Measurements from ENCODE around the gene RAMP1. TPM values are rescaled to one million over a fixed set of nuclear protein-coding genes. Genes with fewer than 3 reads are reported as not detected.

The RAMP1 gene
- total RNA-seq = not detected in 2 replicates

DNA sequence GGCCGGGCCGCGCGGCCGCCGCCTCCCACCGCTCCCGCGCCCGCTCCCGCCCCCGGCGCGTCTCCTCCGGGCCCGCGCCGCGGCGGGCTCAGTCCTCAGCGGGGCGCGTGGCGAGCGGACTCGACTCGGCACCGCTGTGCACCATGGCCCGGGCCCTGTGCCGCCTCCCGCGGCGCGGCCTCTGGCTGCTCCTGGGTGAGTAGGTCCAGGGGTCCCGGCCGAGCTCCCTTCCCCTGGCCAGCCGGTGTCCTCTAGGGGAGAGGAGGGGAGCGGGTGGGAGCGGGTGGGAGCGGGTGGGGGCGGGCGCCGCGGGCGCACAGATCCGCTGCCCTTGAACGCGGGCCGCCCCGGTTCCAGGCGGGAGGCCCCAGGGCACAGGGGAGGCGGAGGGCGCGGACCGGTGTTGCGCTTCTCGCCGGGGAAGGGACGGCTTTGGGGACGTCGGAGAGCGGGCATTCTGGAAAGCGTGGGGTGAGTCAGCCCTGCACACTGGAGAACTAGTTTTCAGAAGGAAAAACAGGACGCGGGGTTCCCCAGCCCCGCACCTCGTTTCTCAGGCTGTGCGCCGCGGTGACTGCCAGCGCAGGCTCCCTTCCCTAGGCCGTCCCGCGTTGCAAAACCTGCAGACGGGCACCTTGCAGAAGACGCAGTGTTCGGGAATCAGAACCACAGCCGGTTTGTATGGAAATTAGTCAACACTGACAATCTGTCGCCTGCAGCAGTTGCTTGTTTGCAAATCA, at the start of gene RAMP1:
Gene RAMP1, plus strand, starts transcription at position 91 of the 740 bp plus-strand sequence. Its CDS starts 53 bp downstream, at position 144.

Other genes starting within 250 kb of the RAMP1 start
- 159 and 170 TPM in 2 replicates for gene LRRFIP1, start 232.0 kb upstream of the RAMP1 start, total RNA-seq
- gene RBM44, start 60.8 kb upstream of the RAMP1 start, total RNA-seq = 0.10 and 0.20 TPM in 2 replicates
- gene UBE2F, start 107.4 kb downstream of the RAMP1 start, total RNA-seq = 42.4 and 54.9 TPM in 2 replicates
- 22.4 and 24.3 TPM in 2 replicates for gene SCLY, start 201.4 kb downstream of the RAMP1 start, total RNA-seq
- gene ESPNL, start 240.7 kb downstream of the RAMP1 start, total RNA-seq = 0.10 TPM in 1 of 2 replicates, not detected in the other

Measured in mammary microvascular endothelial cell (primary cell).